PC-3 (cell line): Measurements from ENCODE around the gene STARD3. TPM values are rescaled to one million over a fixed set of nuclear protein-coding genes. Genes with fewer than 3 reads are reported as not detected.

Experiments
- ATAC-seq: fragments of 200-7000 bp; cut with Tn5 transposase; 2 replicates; pipeline ENCODE4 v1.9.1; 2020; ENCODE audit warnings: mild to moderate bottlenecking, moderate library complexity
- BruUV-seq: library from RNA; stranded (reverse); fragments of 400-500 nt; replicated peaks from 2 replicates; lab custom pipeline; 2021; lab: Mats Ljungman, UMichigan
- CTCF ChIA-PET: fragments of 300-600 bp; sonication (Branson Sonifier 250); formaldehyde crosslinking; loops from one replicate; lab custom pipeline; 2022; ENCODE audit warnings: antibody characterized with exemption; lab: Charles Lee
- POLR2A ChIA-PET: fragments of 300-600 bp; sonication (Branson Sonifier 250); formaldehyde crosslinking; loops from one replicate; lab custom pipeline; 2022; ENCODE audit warnings: antibody characterized with exemption; ENCODE audit not compliant: unreplicated experiment; lab: Charles Lee
- DNase-seq: peaks from one replicate; pipeline ENCODE4 v3.0.0-alpha.2; 2015
- H2AFZ ChIP-seq: fragments of 300-600 bp; sonication (generic); 2 replicates; pipeline ENCODE4 v1.6.0; 2016; ENCODE audit warnings: antibody characterized with exemption, low read length
- H3F3A ChIP-seq: fragments of 300-600 bp; sonication (generic); one replicate; pipeline ENCODE4 v1.6.0; 2017; ENCODE audit warnings: antibody characterized with exemption, low read length, control low read depth, mild to moderate bottlenecking; ENCODE audit not compliant: unreplicated experiment
- H3K27ac ChIP-seq: fragments of 300-600 bp; sonication (generic); 2 replicates; pipeline ENCODE4 v1.5.1; 2016; ENCODE audit warnings: mild to moderate bottlenecking, low read length
- H3K27me3 ChIP-seq: fragments of 300-600 bp; sonication (generic); 2 replicates; pipeline ENCODE4 v1.6.1; 2016; ENCODE audit warnings: low read length, mixed read lengths
- H3K36me3 ChIP-seq: fragments of 300-600 bp; sonication (generic); 2 replicates; pipeline ENCODE4 v1.6.1; 2016; ENCODE audit warnings: low read depth, mixed run types, low read length, mixed read lengths
- H3K4me1 ChIP-seq: fragments of 300-600 bp; sonication (generic); 2 replicates; pipeline ENCODE4 v1.5.1; 2016; ENCODE audit warnings: low read length; ENCODE audit not compliant: insufficient read depth
- H3K4me2 ChIP-seq: fragments of 300-600 bp; sonication (generic); 2 replicates; pipeline ENCODE4 v1.6.0; 2016; ENCODE audit warnings: low read length
- H3K4me3 ChIP-seq: fragments of 300-600 bp; sonication (generic); 2 replicates; pipeline ENCODE4 v1.5.1; 2016; ENCODE audit warnings: mild to moderate bottlenecking, low read length, mixed read lengths
- H3K79me2 ChIP-seq: fragments of 300-600 bp; sonication (generic); 2 replicates; pipeline ENCODE4 v1.6.1; 2017; ENCODE audit warnings: low read length, mixed read lengths
- H3K9ac ChIP-seq: fragments of 300-600 bp; sonication (generic); 2 replicates; pipeline ENCODE4 v1.6.0; 2016; ENCODE audit warnings: mild to moderate bottlenecking, low read length
- H3K9me2 ChIP-seq: fragments of 300-600 bp; sonication (generic); replicated peaks from 2 replicates; pipeline ENCODE4 v1.6.1; 2016; ENCODE audit warnings: mixed run types, low read length, mixed read lengths
- H3K9me3 ChIP-seq: fragments of 300-600 bp; sonication (generic); 2 replicates; pipeline ENCODE4 v1.6.1; 2016; ENCODE audit warnings: low read length, mixed read lengths
- H4K20me1 ChIP-seq: fragments of 300-600 bp; sonication (generic); 2 replicates; pipeline ENCODE4 v1.6.1; 2016; ENCODE audit warnings: low read length, mixed read lengths
- CTCF ChIP-seq: fragments of 300-600 bp; sonication (generic); conservative IDR thresholded peaks from 2 replicates; pipeline ENCODE4 v1.5.1; 2017; ENCODE audit warnings: antibody characterized with exemption, low read depth, mild to moderate bottlenecking, low read length
- EZH2 ChIP-seq: fragments of 300-600 bp; sonication (generic); IDR thresholded peaks from one replicate; pipeline ENCODE4 v1.6.1; 2017; ENCODE audit warnings: antibody characterized with exemption, mild to moderate bottlenecking, low read length; ENCODE audit not compliant: unreplicated experiment
- EZH2phosphoT487 ChIP-seq: fragments of 300-600 bp; sonication (generic); IDR thresholded peaks from 2 replicates; pipeline ENCODE4 v1.6.1; 2018; ENCODE audit warnings: mild to moderate bottlenecking, antibody characterized with exemption, low read length, borderline replicate concordance
- intact Hi-C: fragments of 100-400 bp; cut with micrococcal nuclease; formaldehyde crosslinking; loops from 2 replicates; pipeline ENCODE4 v1.9.0; 2023
- total RNA-seq: library from RNA; depleted of rRNA; stranded (reverse); fragments of >200 nt; gene quantifications from 2 replicates; pipeline ENCODE4 v1.2.3, GENCODE V29; 2014

The STARD3 gene
- total RNA-seq, 1 experiment from 2014 or later: 30.5 TPM

- no peaks in the 10 kb centered on the region for H3F3A ChIP-seq
- ChIA-PET CTCF (no interaction called here), POLR2A (no interaction called here)
- H3K27me3 ChIP-seq: no peaks in the 10 kb centered on the region
- no peaks in the 10 kb centered on the region for H4K20me1 ChIP-seq
- intact Hi-C loops: no loop called here
- DNase-seq (no peak), ATAC-seq (no peak)
- no peaks in the 10 kb centered on the region for H3K4me1 ChIP-seq
- TF ChIP-seq EZH2phosphoT487 (no peak), EZH2 (no peak), CTCF (no peak)
- H3K9me2 ChIP-seq: no peaks in the 10 kb centered on the region
- no peaks in the 10 kb centered on the region for H3K79me2 ChIP-seq
- no peaks in the 10 kb centered on the region for H3K36me3 ChIP-seq
- no peak overlapping the region for H3K4me3 ChIP-seq
- no peak overlapping the region for H3K4me2 ChIP-seq
- H2AFZ ChIP-seq: no peak overlapping the region
- no peaks in the 10 kb centered on the region for H3K9me3 ChIP-seq
- no TSS peak for BruUV-seq
- no peak overlapping the region for H3K9ac ChIP-seq
- no peak overlapping the region for H3K27ac ChIP-seq
Observed at GRCh38 chr17:39658346-39658745, 21.4 kb downstream of the STARD3 start.

GRCh38 chr17:39658760-39659159, 21.8 kb downstream of the STARD3 start:
- intact Hi-C loops: no loop called here
- Histone ChIP-seq H3K9me3 (no peaks in the 10 kb centered on the region), H3K4me2 (no peak overlapping the region), H4K20me1 (no peaks in the 10 kb centered on the region), H3K36me3 (no peaks in the 10 kb centered on the region), H3K4me1 (no peaks in the 10 kb centered on the region), H3K27me3 (no peaks in the 10 kb centered on the region), H3K9ac (no peak overlapping the region), H3F3A (no peaks in the 10 kb centered on the region), H3K79me2 (no peaks in the 10 kb centered on the region), H3K4me3 (no peak overlapping the region), H3K9me2 (no peaks in the 10 kb centered on the region), H2AFZ (no peak overlapping the region), H3K27ac (no peak overlapping the region)
- ATAC-seq: no peak
- CTCF ChIA-PET: no interaction called here
- POLR2A ChIA-PET: no interaction called here
- no TSS peak for BruUV-seq
- DNase-seq: no peak
- TF ChIP-seq CTCF (no peak), EZH2phosphoT487 (no peak)

- POLR2A ChIA-PET: no interaction called here
- Histone ChIP-seq H3K9ac (no peak overlapping the region), H3K9me3 (no peaks in the 10 kb centered on the region), H3K27ac (no peak overlapping the region), H3K4me2 (no peak overlapping the region), H2AFZ (no peak overlapping the region), H3K9me2 (no peaks in the 10 kb centered on the region), H3K27me3 (no peaks in the 10 kb centered on the region), H3K36me3 (no peaks in the 10 kb centered on the region), H3K79me2 (no peaks in the 10 kb centered on the region), H3F3A (no peaks in the 10 kb centered on the region), H3K4me1 (no peaks in the 10 kb centered on the region), H4K20me1 (no peaks in the 10 kb centered on the region), H3K4me3 (no peak overlapping the region)
- CTCF ChIA-PET: no interaction called here
- TF ChIP-seq EZH2phosphoT487 (no peak), CTCF (no peak), EZH2 (no peak)
- intact Hi-C loops: no loop called here
- no peak for DNase-seq
- ATAC-seq: no peak
- BruUV-seq: no TSS peak
Observed at GRCh38 chr17:39659279-39660010, 22.5 kb downstream of the STARD3 start.
